HEK293 (cell line): ENCODE results near the gene GFRAL.

Experiments used
- CTCF ChIA-PET: fragments of 350-600 bp; formaldehyde crosslinking; extraction: SDS; loops from one replicate; lab custom pipeline; 2021; ENCODE audit warnings: antibody characterized with exemption; lab: Yijun Ruan, JAX
- POLR2A ChIA-PET: fragments of 300-600 bp; formaldehyde crosslinking; extraction: SDS; loops from one replicate; lab custom pipeline; 2020; ENCODE audit warnings: antibody characterized with exemption, inconsistent platforms; lab: Yijun Ruan, JAX
- H3K27ac ChIP-seq: fragments of 200-500 bp; sonication (Bioruptor generic); 2 replicates; pipeline ENCODE4 v1.5.1; 2014; ENCODE audit warnings: low read depth, low read length, control low read depth, inconsistent platforms; ENCODE audit errors: extremely low read depth
- H3K36me3 ChIP-seq, 2 experiments: fragments of 200-500 bp in 1 of 2; sonication (Bioruptor generic) in 1 of 2; 1 replicate in 1 of 2; 2 replicates in 1 of 2; pipeline ENCODE4 v1.5.1; 2014 to 2017; ENCODE audit warnings: inconsistent platforms in 2 of 2, low read length in 2 of 2; ENCODE audit not compliant: control insufficient read depth in 2 of 2, insufficient read depth in 1 of 2
- H3K4me1 ChIP-seq: fragments of 200-500 bp; sonication (Bioruptor generic); 2 replicates; pipeline ENCODE4 v1.5.1; 2014; ENCODE audit warnings: mild to moderate bottlenecking, low read length, inconsistent platforms; ENCODE audit not compliant: control insufficient read depth, insufficient read depth
- H3K4me3 ChIP-seq: 2 replicates; pipeline ENCODE4 v1.5.1; 2011; ENCODE audit warnings: low read depth, mild to moderate bottlenecking, control low read depth, low read length, moderate library complexity
- H3K9me3 ChIP-seq: fragments of 200-500 bp; sonication (Bioruptor generic); 2 replicates; pipeline ENCODE4 v1.5.1; 2014; ENCODE audit warnings: low read depth, low read length, inconsistent platforms; ENCODE audit not compliant: control insufficient read depth, insufficient read depth
- FEZF1 ChIP-seq: fragments of 450-650 bp; formaldehyde crosslinking; IDR thresholded peaks from 2 replicates; pipeline ENCODE4 v1.5.1; 2016; ENCODE audit warnings: missing biosample characterization, missing genetic modification characterization
- KLF10 ChIP-seq: fragments of 450-650 bp; IDR thresholded peaks from 2 replicates; pipeline ENCODE4 v1.5.1; 2018; ENCODE audit warnings: missing biosample characterization, mild to moderate bottlenecking, missing genetic modification characterization
- OVOL3 ChIP-seq: fragments of 450-650 bp; formaldehyde crosslinking; IDR thresholded peaks from 2 replicates; pipeline ENCODE4 v1.5.1; 2016; ENCODE audit warnings: missing biosample characterization, missing genetic modification characterization
- TCF7L2 ChIP-seq: IDR thresholded peaks from 2 replicates; pipeline ENCODE4 v1.6.1; 2011; ENCODE audit warnings: low read depth, mild to moderate bottlenecking, inconsistent platforms, low read length, moderate library complexity, borderline replicate concordance
- YY1 ChIP-seq: fragments of 450-650 bp; formaldehyde crosslinking; IDR thresholded peaks from 2 replicates; pipeline ENCODE4 v1.5.1; 2018; ENCODE audit warnings: missing biosample characterization, missing genetic modification characterization
- ZBTB1 ChIP-seq: fragments of 450-650 bp; formaldehyde crosslinking; IDR thresholded peaks from 2 replicates; pipeline ENCODE4 v1.5.1; 2016; ENCODE audit warnings: missing biosample characterization, missing genetic modification characterization
- ZBTB21 ChIP-seq: fragments of 450-650 bp; formaldehyde crosslinking; IDR thresholded peaks from 2 replicates; pipeline ENCODE4 v1.5.1; 2017; ENCODE audit warnings: missing biosample characterization, missing genetic modification characterization
- ZBTB8A ChIP-seq: fragments of 450-650 bp; formaldehyde crosslinking; IDR thresholded peaks from 2 replicates; pipeline ENCODE4 v1.5.1; 2016; ENCODE audit warnings: missing biosample characterization, missing genetic modification characterization
- ZFP37 ChIP-seq: fragments of 450-650 bp; formaldehyde crosslinking; IDR thresholded peaks from 2 replicates; pipeline ENCODE4 v1.5.1; 2016; ENCODE audit warnings: missing biosample characterization, missing genetic modification characterization
- ZNF133 ChIP-seq: fragments of 450-650 bp; formaldehyde crosslinking; IDR thresholded peaks from 2 replicates; pipeline ENCODE4 v1.5.1; 2016; ENCODE audit warnings: missing biosample characterization, missing genetic modification characterization
- ZNF138 ChIP-seq: fragments of 450-650 bp; formaldehyde crosslinking; IDR thresholded peaks from 2 replicates; pipeline ENCODE4 v1.5.1; 2016; ENCODE audit warnings: missing biosample characterization, missing genetic modification characterization, borderline replicate concordance
- ZNF2 ChIP-seq: fragments of 450-650 bp; formaldehyde crosslinking; IDR thresholded peaks from 2 replicates; pipeline ENCODE4 v1.5.1; 2016; ENCODE audit warnings: missing biosample characterization, missing genetic modification characterization
- ZNF26 ChIP-seq: fragments of 450-650 bp; formaldehyde crosslinking; IDR thresholded peaks from 2 replicates; pipeline ENCODE4 v1.5.1; 2016; ENCODE audit warnings: missing biosample characterization, missing genetic modification characterization
- ZNF37A ChIP-seq: fragments of 450-650 bp; IDR thresholded peaks from 2 replicates; pipeline ENCODE4 v1.5.1; 2018; ENCODE audit warnings: missing biosample characterization, missing genetic modification characterization
- ZNF530 ChIP-seq: fragments of 450-650 bp; formaldehyde crosslinking; IDR thresholded peaks from 2 replicates; pipeline ENCODE4 v1.5.1; 2016; ENCODE audit warnings: low read depth, missing biosample characterization, missing genetic modification characterization
- ZNF596 ChIP-seq: fragments of 450-650 bp; IDR thresholded peaks from 2 replicates; pipeline ENCODE4 v1.5.0; 2018; ENCODE audit warnings: missing biosample characterization, mild to moderate bottlenecking, missing genetic modification characterization, moderate library complexity
- ZNF621 ChIP-seq: fragments of 450-650 bp; formaldehyde crosslinking; IDR thresholded peaks from 2 replicates; pipeline ENCODE4 v1.5.1; 2017; ENCODE audit warnings: missing biosample characterization, missing genetic modification characterization
- ZNF624 ChIP-seq: fragments of 450-650 bp; formaldehyde crosslinking; IDR thresholded peaks from 2 replicates; pipeline ENCODE4 v1.5.1; 2017; ENCODE audit warnings: missing biosample characterization, missing genetic modification characterization
- ZNF654 ChIP-seq: fragments of 450-650 bp; formaldehyde crosslinking; IDR thresholded peaks from 2 replicates; pipeline ENCODE4 v1.5.1; 2016; ENCODE audit warnings: low read depth, missing biosample characterization, missing genetic modification characterization
- TF ChIP-seq, protein P1 (sequence below): fragments of 450-650 bp; formaldehyde crosslinking; IDR thresholded peaks from 2 replicates; pipeline ENCODE4 v1.5.1; 2016; ENCODE audit warnings: missing biosample characterization, missing genetic modification characterization
- TF ChIP-seq, protein P2 (sequence below): fragments of 450-650 bp; formaldehyde crosslinking; IDR thresholded peaks from 2 replicates; pipeline ENCODE4 v1.5.1; 2017; ENCODE audit warnings: missing biosample characterization, missing genetic modification characterization
- TF ChIP-seq, protein P3 (sequence below): fragments of 450-650 bp; formaldehyde crosslinking; IDR thresholded peaks from 2 replicates; pipeline ENCODE4 v1.5.1; 2016; ENCODE audit warnings: missing biosample characterization, missing genetic modification characterization, low read depth
- TF ChIP-seq, protein P4 (sequence below): fragments of 450-650 bp; formaldehyde crosslinking; IDR thresholded peaks from 2 replicates; pipeline ENCODE4 v1.5.1; 2016; ENCODE audit warnings: missing biosample characterization, missing genetic modification characterization

Gene GFRAL

GRCh38 chr6:55282115-55282514 lies 45.2 kb upstream of the GFRAL start (continued):
- no peak for TF ChIP-seq ZNF621 (tag by site-specific recombination)
- TF ChIP-seq, protein P1, sequence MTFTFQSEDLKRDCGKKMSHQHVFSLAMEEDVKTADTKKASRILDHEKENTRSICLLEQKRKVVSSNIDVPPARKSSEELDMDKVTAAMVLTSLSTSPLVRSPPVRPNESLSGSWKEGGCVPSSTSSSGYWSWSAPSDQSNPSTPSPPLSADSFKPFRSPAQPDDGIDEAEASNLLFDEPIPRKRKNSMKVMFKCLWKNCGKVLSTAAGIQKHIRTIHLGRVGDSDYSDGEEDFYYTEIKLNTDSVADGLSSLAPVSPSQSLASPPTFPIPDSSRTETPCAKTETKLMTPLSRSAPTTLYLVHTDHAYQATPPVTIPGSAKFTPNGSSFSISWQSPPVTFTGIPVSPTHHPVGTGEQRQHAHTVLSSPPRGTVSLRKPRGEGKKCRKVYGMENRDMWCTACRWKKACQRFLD (tag by site-specific recombination) = no peak

- TF ChIP-seq ZBTB21 (tag by site-specific recombination) = no peak
- TF ChIP-seq, protein P2, sequence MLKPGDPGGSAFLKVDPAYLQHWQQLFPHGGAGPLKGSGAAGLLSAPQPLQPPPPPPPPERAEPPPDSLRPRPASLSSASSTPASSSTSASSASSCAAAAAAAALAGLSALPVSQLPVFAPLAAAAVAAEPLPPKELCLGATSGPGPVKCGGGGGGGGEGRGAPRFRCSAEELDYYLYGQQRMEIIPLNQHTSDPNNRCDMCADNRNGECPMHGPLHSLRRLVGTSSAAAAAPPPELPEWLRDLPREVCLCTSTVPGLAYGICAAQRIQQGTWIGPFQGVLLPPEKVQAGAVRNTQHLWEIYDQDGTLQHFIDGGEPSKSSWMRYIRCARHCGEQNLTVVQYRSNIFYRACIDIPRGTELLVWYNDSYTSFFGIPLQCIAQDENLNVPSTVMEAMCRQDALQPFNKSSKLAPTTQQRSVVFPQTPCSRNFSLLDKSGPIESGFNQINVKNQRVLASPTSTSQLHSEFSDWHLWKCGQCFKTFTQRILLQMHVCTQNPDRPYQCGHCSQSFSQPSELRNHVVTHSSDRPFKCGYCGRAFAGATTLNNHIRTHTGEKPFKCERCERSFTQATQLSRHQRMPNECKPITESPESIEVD (tag by site-specific recombination) = no peak
- no peak for TF ChIP-seq YY1 (tag by site-specific recombination)
- TF ChIP-seq, protein P3, sequence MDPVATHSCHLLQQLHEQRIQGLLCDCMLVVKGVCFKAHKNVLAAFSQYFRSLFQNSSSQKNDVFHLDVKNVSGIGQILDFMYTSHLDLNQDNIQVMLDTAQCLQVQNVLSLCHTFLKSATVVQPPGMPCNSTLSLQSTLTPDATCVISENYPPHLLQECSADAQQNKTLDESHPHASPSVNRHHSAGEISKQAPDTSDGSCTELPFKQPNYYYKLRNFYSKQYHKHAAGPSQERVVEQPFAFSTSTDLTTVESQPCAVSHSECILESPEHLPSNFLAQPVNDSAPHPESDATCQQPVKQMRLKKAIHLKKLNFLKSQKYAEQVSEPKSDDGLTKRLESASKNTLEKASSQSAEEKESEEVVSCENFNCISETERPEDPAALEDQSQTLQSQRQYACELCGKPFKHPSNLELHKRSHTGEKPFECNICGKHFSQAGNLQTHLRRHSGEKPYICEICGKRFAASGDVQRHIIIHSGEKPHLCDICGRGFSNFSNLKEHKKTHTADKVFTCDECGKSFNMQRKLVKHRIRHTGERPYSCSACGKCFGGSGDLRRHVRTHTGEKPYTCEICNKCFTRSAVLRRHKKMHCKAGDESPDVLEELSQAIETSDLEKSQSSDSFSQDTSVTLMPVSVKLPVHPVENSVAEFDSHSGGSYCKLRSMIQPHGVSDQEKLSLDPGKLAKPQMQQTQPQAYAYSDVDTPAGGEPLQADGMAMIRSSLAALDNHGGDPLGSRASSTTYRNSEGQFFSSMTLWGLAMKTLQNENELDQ (tag by site-specific recombination) = no peak
- TF ChIP-seq ZNF138 = no peak
- TF ChIP-seq OVOL3 (tag by site-specific recombination) = no peak
- TF ChIP-seq ZNF530 (tag by site-specific recombination) = no peak
- TF ChIP-seq ZNF654 (tag by site-specific recombination) = no peak
- TF ChIP-seq TCF7L2 = no peak
- TF ChIP-seq ZBTB8A = no peak
- CTCF ChIA-PET = interaction anchor here (1.9 to 3.5 kb wide), 2 partner anchors 9 to 10 kb away, joined by 9 to 18 read pairs; no protein-coding TSS in a partner anchor
- Histone ChIP-seq H3K27ac (no peak overlapping the region), H3K9me3 (no peaks in the 10 kb centered on the region), H3K4me3 (no peak overlapping the region), H3K36me3 (no peaks in the 10 kb centered on the region), H3K4me1 (no peaks in the 10 kb centered on the region)
- POLR2A ChIA-PET = no interaction called here
These were observed 40.4 kb upstream of the GFRAL start for GRCh38 chr6:55286824-55287223.

- POLR2A ChIA-PET = no interaction called here
- H3K4me3 ChIP-seq = no peak overlapping the region
- no peaks in the 10 kb centered on the region for H3K36me3 ChIP-seq
- TF ChIP-seq ZNF133 = no peak
- TF ChIP-seq, all 188 proteins: peak for 0
- no peaks in the 10 kb centered on the region for H3K9me3 ChIP-seq
- no peak overlapping the region for H3K27ac ChIP-seq
- no peaks in the 10 kb centered on the region for H3K4me1 ChIP-seq
- CTCF ChIA-PET = interaction anchor here (1.7 kb wide), 1 partner anchor 14 kb away, joined by 4 read pairs; no protein-coding TSS in a partner anchor
These were observed 36.5 kb upstream of the GFRAL start for GRCh38 chr6:55290736-55291135.

DNA sequence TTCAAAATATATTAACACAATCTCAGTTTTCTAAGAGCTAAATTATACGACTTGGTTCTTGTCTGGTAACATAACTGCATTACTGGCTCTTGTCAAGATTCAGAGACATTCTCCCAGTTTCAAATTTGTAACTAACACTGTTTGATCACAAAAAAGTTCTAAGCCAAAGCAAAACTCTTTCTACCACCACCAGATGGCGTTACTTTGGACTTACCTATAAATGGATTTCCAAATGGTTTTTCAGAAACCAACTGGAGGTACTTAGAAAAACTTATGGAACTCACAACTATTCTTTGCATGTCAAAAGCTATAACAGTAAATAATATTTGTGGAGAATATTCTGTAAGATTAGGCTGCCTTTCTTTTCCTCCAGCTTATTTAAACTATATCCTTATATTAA lies 34.2 kb upstream of the GFRAL start:
- Histone ChIP-seq H3K9me3 (no peaks in the 10 kb centered on the region), H3K36me3 (no peaks in the 10 kb centered on the region), H3K4me1 (no peaks in the 10 kb centered on the region), H3K4me3 (no peak overlapping the region), H3K27ac (no peak overlapping the region)
- POLR2A ChIA-PET = no interaction called here
- CTCF ChIA-PET = interaction anchor here (0.6 to 2.5 kb wide), 23 partner anchors 9 to 1308 kb away, joined by 3 to 15 read pairs (median 3); no protein-coding TSS in a partner anchor
- TF ChIP-seq ZNF624 (tag by site-specific recombination) (no peak), ZNF37A (no peak), ZFP37 (tag by site-specific recombination) (no peak), ZNF596 (tag by site-specific recombination) (no peak), ZNF2 (tag by site-specific recombination) (no peak), FEZF1 (no peak), KLF10 (tag by site-specific recombination) (no peak), ZNF26 (tag by site-specific recombination) (no peak), ZBTB1 (tag by site-specific recombination) (no peak)
- TF ChIP-seq, protein P4, sequence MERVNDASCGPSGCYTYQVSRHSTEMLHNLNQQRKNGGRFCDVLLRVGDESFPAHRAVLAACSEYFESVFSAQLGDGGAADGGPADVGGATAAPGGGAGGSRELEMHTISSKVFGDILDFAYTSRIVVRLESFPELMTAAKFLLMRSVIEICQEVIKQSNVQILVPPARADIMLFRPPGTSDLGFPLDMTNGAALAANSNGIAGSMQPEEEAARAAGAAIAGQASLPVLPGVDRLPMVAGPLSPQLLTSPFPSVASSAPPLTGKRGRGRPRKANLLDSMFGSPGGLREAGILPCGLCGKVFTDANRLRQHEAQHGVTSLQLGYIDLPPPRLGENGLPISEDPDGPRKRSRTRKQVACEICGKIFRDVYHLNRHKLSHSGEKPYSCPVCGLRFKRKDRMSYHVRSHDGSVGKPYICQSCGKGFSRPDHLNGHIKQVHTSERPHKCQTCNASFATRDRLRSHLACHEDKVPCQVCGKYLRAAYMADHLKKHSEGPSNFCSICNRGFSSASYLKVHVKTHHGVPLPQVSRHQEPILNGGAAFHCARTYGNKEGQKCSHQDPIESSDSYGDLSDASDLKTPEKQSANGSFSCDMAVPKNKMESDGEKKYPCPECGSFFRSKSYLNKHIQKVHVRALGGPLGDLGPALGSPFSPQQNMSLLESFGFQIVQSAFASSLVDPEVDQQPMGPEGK (tag by site-specific recombination) = no peak
